ENCODE data around the gene SNX10. TPM values are rescaled to one million over a fixed set of nuclear protein-coding genes. Genes with fewer than 3 reads are reported as not detected.

The SNX10 gene
- total and polyA plus RNA-seq, 11 donors: 0.36 to 22.1 (median 1.1) TPM

DNA sequence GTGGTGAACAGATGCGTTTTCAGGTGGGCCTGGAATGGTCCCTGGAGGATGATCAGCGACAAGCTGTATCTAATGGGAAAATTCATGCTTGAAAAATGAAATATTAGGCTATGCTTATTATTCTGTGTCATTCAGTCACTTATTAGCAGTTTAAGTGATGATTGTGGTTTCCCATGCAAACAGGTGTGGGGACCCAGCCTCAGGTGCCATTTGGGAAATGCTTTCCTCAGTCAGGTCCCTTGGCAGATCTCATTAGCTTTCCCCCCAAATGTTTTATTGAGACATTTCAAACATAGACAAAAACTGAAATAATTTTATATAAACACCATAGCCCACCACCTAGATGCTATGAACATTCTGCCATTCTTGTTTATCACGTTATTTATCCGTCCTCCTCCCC, 411 bp upstream of the SNX10 start:
- no peak overlapping the region for H3K27ac ChIP-seq
- TF ChIP-seq, protein P1, sequence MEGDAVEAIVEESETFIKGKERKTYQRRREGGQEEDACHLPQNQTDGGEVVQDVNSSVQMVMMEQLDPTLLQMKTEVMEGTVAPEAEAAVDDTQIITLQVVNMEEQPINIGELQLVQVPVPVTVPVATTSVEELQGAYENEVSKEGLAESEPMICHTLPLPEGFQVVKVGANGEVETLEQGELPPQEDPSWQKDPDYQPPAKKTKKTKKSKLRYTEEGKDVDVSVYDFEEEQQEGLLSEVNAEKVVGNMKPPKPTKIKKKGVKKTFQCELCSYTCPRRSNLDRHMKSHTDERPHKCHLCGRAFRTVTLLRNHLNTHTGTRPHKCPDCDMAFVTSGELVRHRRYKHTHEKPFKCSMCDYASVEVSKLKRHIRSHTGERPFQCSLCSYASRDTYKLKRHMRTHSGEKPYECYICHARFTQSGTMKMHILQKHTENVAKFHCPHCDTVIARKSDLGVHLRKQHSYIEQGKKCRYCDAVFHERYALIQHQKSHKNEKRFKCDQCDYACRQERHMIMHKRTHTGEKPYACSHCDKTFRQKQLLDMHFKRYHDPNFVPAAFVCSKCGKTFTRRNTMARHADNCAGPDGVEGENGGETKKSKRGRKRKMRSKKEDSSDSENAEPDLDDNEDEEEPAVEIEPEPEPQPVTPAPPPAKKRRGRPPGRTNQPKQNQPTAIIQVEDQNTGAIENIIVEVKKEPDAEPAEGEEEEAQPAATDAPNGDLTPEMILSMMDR (IDR thresholded peaks at IDR 0.05): no peak
- no peak for TF ChIP-seq POLR2A (IDR thresholded peaks at IDR 0.05)
- WGBS, 4 donors: 45 to 51% (median 46%) methylated on average over 4 of the region's 4 CpGs
- no peak for ATAC-seq
- no peaks in the 10 kb centered on the region for H3K9me3 ChIP-seq
- peak overlapping the region in 11 of 12 donors; percentile 41 to 81 (median 62) for H3K4me3 ChIP-seq
- H3K36me3 ChIP-seq: peaks cover 0 to 6% (median 0%) of the 10 kb centered on the region in 9 donors
- H3K27me3 ChIP-seq: peaks cover 0 to 15% (median 0%) of the 10 kb centered on the region in 9 donors
- peaks cover 0 to 35% (median 4%) of the 10 kb centered on the region in 12 donors for H3K4me1 ChIP-seq
- no peak for DNase-seq
- intact Hi-C loops (cut with DNase I): no loop called here

DNA sequence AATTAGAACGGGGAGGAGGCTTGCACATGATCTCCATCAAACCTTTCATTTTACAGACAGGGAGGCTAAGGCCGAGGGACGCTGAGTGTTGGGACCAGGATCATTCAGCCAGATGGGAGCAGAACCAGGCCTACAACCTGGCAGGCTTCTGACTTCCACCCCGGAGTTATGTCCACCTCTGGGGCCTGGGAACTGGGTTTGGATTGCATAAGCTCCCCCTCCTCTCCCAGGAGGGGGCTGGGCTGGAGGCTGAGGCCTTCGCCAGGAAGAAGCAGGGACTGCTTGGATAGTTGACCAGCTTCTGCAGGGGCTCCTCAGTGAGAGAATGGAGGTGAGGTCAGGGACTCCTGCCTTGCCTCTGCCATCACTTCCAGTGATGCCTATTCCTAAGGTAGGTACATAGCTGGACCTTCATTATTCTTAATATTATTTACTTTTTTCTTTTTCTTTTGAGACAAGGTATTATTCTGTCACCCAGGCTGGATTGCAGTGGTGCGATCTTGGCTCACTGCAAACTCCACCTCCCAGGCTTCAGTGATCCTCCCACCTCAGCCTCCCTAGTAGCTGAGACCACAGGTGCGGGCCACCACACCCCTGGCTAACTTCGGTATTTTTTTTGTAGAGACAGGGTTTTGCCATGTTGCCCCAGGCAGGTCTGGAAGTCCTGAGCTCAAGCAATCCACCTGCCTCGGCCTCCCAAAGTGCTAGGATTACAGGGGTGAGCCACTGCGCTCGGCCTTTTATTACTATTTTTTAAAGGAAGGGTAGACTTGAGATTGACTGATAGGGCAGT, 1.3 kb downstream of the SNX10 start:
- TF ChIP-seq, protein P1 (IDR thresholded peaks at IDR 0.05): no peak
- TF ChIP-seq POLR2A (IDR thresholded peaks at IDR 0.05): no peak
- Histone ChIP-seq H3K4me1 (peaks cover 0 to 36% (median 4%) of the 10 kb centered on the region in 12 donors), H3K36me3 (peaks cover 0 to 6% (median 0%) of the 10 kb centered on the region in 9 donors), H3K27ac (peak overlapping the region in 1 of 12 donors; percentile 87), H3K27me3 (peaks cover 0 to 17% (median 0%) of the 10 kb centered on the region in 9 donors), H3K4me3 (peak overlapping the region in 6 of 12 donors; percentile 54 to 81 (median 63)), H3K9me3 (no peaks in the 10 kb centered on the region)
- ATAC-seq (no peak), DNase-seq (no peak)
- intact Hi-C loops (cut with DNase I): no loop called here
- WGBS, 4 donors: 88 to 90% (median 89%) methylated on average over 11 of the region's 11 CpGs

DNA sequence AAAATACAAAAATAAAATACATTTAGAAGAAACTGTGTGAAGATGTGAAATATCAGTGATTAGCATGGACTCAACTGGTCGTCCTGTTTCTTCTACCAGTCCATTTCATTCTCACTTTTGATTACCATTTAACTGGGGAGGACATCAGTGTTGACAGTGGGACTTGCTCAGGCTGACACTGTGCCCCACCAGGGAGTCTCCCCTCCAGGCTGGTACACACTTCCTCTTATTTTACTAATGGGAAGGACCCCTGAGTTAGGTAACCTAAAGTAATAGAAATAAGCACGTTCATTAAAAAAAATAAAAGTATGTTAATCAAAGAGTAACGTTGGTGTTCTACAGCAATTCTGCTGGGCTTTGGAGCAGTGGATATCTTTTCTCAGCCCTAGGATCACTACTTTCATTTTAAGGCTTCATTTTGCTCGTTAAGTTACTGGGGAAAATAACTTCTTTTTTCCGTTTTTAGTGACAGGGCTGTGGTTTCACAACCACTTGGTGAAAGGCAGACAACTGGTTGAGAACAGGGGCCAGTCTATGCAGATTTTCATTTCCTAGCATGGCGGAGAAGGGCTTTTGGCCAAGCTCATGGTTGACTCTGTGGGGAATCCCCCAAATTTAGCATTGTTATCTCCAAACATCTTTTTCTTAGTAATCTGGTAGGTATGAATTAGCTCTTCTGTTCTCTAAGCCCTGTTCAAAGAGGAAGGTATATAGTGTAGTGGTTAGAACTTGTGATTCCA, 2.1 kb downstream of the SNX10 start:
- peak overlapping the region in 2 of 12 donors; percentile 5 to 81 for H3K4me3 ChIP-seq
- TF ChIP-seq, protein P1 (IDR thresholded peaks at IDR 0.05): no peak
- no peak for TF ChIP-seq POLR2A (IDR thresholded peaks at IDR 0.05)
- H3K9me3 ChIP-seq: no peaks in the 10 kb centered on the region
- peaks cover 0 to 40% (median 4%) of the 10 kb centered on the region in 12 donors for H3K4me1 ChIP-seq
- ATAC-seq: peak in 1 of 4 donors; percentile 22
- no peak for DNase-seq
- 77 to 85% (median 83%) methylated on average over 6 of the region's 6 CpGs for WGBS, 4 donors
- intact Hi-C loops (cut with DNase I): no loop called here
- H3K36me3 ChIP-seq: peaks cover 0 to 6% (median 0%) of the 10 kb centered on the region in 9 donors
- peak overlapping the region in 2 of 12 donors; percentile 32 to 87 for H3K27ac ChIP-seq
- peaks cover 0 to 17% (median 0%) of the 10 kb centered on the region in 9 donors for H3K27me3 ChIP-seq

DNA sequence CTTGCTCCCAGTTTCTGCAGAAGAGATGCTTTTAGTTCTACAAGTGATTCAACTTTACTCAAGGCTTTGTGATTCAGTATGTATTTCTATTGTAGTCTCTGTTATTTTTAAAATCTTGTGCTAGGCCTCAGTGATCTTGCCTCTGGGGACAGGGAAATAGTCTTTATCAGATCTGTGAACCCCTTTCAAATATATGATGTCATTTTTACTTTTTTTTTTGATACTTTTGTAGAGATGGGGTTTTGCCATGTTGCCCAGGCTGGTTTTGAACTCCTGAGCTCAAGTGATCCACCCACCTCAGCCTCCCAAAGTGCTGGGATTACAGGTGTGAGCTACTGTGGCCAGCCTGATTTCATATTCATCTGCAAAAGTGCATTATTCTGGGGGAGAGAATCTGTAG, 3.4 kb downstream of the SNX10 start:
- ATAC-seq (no peak), DNase-seq (no peak)
- Histone ChIP-seq H3K27ac (peak overlapping the region in 1 of 12 donors; percentile 87), H3K4me1 (peaks cover 0 to 40% (median 4%) of the 10 kb centered on the region in 12 donors), H3K27me3 (peaks cover 0 to 17% (median 0%) of the 10 kb centered on the region in 9 donors), H3K9me3 (no peaks in the 10 kb centered on the region), H3K36me3 (peaks cover 0 to 6% (median 0%) of the 10 kb centered on the region in 9 donors), H3K4me3 (no peak overlapping the region)
- intact Hi-C loops (cut with DNase I): no loop called here
- no peak for TF ChIP-seq POLR2A (IDR thresholded peaks at IDR 0.05)
- TF ChIP-seq, protein P1 (IDR thresholded peaks at IDR 0.05): no peak
